Umbilical cord (tissue), 2 donors: ENCODE measurements around the gene PLEKHA7. TPM values are rescaled to one million over a fixed set of nuclear protein-coding genes. Genes with fewer than 3 reads are reported as not detected.
"Not testable (repeated sequence)": the region's sequence is repeated elsewhere in the genome, so short reads cannot be mapped to it uniquely, and the experiment has no call there.

Experiments used
- DNase-seq: peaks from one replicate; pipeline ENCODE4 v3.0.0-alpha.2; 2015; ENCODE audit warnings: low spot score
- total RNA-seq: library from RNA; depleted of rRNA; stranded (reverse); fragments of >200 nt; gene quantifications from one replicate; pipeline ENCODE4 v1.2.3, GENCODE V29; 2014; ENCODE audit warnings: low replicate concordance; ENCODE audit not compliant: insufficient read depth

PLEKHA7 gene
- total RNA-seq, 1 donor from 2014 or later: 8.2 TPM

DNA sequence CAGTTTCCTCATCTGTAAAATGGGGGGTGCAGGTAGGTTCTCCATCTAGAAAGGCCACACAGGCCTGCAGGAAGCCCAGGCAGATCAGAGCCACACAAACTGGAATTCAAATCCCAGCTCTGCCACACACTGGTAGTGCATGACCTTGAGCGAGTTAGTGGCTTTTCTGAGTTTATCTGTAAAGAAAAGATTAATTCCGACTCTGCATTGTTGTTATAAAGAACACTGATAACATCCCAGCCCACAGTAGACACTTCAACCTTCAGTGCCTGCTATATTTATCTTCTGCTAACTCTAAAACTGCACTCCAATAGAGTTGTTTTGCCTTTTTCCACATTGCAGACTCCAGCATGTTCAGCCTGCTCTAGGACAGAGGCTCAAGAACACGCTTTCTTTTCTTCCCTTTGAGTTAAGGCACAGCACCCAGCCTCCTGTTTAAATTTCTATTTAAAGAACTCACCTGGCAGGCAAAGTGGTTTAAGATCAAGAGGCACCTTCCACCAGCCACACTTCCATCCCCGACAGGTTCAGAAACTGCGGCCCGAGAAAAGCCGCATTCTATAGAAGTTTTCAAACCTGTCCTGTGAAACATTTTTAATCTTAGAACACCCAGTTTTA is 133.9 kb downstream of the PLEKHA7 start:
- DNase-seq: no peak

DNA sequence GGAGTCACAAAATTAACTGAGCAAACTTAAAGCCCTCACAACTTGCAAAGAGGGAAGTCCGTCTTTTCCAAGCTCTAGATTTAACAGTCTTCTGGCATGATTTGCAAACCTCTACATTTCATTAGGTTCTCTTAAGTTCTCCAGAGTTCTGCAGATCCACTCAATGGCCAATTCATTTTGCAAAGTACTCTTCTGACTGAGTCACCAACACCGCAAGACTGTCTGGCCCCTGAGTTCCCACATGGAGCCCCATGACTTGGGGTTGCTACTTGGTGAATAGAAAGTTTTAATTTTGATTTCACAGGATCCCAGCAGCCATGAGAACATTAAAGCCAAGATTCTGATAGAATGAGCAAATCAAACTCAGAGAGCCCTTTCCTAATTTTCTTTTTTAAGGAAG is 134.5 kb downstream of the PLEKHA7 start:
- DNase-seq: no peak

- DNase-seq: peak; percentile 89
These were observed 137.4 kb downstream of the PLEKHA7 start for GRCh38 chr11:16876837-16877236.

GRCh38 chr11:16876053-16876752 is 138.0 kb downstream of the PLEKHA7 start:
- peak; percentile 76 for DNase-seq

- no peak for DNase-seq
These were observed 139.8 kb downstream of the PLEKHA7 start for GRCh38 chr11:16874275-16874975.

DNA sequence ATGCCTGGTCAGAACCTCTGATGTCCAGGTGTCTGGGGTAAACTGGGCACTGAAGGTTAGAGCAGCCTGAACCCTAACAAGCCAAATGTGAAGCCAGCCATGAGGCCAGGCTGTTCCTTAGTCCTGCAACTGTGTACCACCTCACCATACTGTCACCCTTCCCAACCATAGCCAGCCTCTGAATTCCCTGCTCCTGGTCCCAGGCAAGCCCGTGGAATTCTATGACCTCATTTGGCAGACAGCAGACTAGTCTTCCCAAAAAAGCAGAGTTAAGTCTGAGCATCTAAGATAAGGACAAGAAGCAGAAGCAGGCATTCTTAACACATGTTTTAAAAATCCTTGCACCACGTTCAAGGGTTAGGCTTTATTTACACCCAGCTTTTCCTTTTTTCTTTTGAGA is 140.9 kb downstream of the PLEKHA7 start:
- peak; percentile 90 for DNase-seq

DNA sequence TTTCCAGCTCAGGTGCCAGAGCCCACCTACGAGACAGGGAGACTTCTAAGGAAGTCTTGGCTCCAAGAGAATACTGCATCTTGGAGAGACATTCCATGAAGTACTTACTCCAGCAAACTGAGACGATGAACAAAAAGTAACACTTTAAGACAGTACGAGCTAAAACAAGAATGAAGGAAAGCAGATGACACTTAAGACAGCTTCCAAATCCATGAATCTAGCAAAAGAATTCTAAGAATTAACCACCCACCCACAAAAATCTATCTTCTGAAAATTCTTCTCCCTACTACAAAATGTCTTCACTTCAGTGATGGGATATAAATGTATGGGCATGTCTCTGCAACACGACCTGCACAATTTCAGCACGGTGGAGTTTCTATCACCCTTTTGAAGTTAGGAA is 142.8 kb downstream of the PLEKHA7 start:
- DNase-seq: peak; percentile 90

- DNase-seq: no peak
These were observed 147.1 kb downstream of the PLEKHA7 start for GRCh38 chr11:16867097-16867496.

DNA sequence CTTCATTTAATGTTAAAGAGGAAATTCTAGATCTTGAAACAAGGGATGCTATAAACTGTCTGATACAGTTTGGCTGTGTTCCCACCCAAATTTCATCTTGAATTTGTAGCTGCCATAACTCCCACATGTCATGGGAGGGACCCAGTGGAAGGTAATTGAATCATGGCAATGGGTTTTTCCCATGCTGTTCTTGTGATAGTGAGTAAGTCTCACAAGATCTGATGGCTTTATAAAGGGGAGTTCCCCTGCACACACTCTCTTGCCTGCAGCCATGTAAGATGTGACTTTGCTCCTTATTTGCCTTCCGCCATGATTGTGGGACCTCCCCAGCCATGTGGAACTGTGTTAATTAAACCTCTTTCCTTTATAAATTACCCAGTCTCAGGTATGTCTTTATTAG is 149.8 kb downstream of the PLEKHA7 start:
- DNase-seq: not testable (repeated sequence)

- DNase-seq: peak; percentile 88
These were observed 150.8 kb downstream of the PLEKHA7 start for GRCh38 chr11:16863389-16863788.

DNA sequence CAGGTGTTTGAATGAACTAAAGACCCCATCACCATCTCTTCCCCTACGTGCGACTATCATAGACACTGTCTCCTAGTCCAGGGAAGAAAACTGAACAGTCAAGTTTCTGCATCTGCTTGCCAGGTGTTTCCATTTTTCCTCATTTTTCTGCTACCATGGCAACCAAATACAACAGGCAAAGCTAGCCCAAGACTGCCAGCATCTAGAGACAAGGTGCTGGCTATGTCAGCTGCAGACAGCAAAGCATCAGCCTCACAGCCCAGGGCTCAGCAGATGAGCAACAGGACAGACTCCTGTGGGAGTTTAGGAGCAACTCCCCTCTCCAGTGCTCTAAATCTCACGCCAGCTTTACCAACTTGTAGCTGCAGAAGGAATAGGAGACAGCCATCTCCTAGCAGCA is 151.5 kb downstream of the PLEKHA7 start:
- DNase-seq: peak; percentile 23

DNA sequence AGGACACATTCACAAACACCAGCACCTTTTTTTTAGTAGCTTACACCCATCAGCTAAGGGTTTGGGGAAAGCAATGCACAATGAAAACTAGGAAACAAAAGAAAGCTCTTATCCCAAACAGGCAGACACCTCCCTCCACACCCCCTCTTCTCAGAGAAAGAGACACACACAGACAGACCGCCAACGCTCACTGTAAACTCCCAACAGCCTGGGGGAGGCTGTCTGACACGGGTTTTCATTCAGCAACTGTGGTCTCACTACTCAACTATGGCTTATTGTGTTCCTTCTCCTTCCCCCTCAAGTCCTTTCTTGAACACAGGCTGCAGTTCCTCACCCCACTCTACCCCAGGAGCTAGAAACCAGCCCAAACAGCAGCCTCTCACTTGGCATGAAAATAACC is 152.4 kb downstream of the PLEKHA7 start:
- no peak for DNase-seq

DNA sequence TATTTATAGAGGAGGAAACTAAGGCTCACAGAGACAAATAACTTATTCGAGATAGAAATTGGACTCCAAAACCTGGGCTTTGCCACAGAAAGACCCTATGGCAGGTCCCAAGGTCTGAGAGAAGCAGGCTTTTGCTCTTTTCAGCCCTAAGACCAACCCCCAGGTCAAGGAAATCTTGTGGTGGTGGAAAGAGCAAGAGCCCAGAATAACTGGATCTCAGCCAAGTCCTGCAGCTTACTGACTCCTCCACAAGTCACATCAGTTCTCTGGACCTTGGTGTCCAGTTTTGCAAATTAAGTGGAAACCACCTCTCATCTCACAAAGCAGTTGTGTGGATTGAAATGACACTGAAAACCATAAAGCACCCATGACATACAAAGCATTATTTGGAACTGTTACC is 153.6 kb downstream of the PLEKHA7 start:
- DNase-seq: no peak

GRCh38 chr11:16859651-16860050 is 154.6 kb downstream of the PLEKHA7 start:
- DNase-seq: no peak

DNA sequence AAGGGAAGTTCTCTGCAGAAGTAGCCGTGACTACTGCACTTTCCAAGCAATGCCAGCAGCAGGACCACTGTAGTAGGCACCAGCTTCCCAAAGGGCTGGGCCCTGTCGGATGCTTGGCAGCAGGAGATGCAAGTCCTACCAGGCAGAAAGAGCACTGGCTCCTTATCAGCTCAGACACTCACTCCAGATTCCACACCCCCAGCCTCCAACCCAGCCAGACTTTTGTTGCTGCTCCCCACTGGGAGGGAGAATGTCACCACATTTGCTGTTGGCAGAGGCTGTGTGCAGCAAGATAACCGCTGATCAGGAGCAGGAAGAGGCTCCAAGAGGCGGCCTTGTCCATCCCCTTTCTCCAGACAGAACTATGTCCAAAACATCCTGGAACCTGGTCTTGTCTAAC is 157.0 kb downstream of the PLEKHA7 start:
- DNase-seq: no peak

- DNase-seq: no peak
These were observed 158.2 kb downstream of the PLEKHA7 start for GRCh38 chr11:16856022-16856471.

- DNase-seq: no peak
These were observed 159.2 kb downstream of the PLEKHA7 start for GRCh38 chr11:16854979-16855378.

- DNase-seq: no peak
These were observed 160.4 kb downstream of the PLEKHA7 start for GRCh38 chr11:16853859-16854258.

GRCh38 chr11:16853266-16853665 is 160.9 kb downstream of the PLEKHA7 start:
- DNase-seq: no peak

GRCh38 chr11:16846305-16846704 is 167.9 kb downstream of the PLEKHA7 start:
- no peak for DNase-seq

- no peak for DNase-seq
These were observed 169.9 kb downstream of the PLEKHA7 start for GRCh38 chr11:16844268-16844771.

DNA sequence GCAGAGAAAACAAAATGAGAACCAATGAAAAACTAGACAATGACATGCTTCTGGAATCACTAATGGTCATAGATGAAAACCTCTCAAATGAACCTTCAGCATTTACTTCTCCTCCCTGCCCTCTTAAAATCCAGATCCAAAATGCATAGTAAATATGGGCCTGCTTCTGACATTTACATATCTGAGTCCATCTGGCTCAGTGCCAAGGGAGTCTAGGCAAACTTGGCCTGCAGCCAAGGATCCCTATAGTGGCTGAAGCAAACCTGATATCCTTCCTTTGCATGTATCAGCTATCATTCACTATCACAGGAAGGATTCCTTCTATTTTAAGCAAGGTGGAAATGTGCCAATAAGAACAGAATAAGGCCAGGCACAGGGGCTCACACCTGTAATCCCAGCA is 170.9 kb downstream of the PLEKHA7 start:
- no peak for DNase-seq

DNA sequence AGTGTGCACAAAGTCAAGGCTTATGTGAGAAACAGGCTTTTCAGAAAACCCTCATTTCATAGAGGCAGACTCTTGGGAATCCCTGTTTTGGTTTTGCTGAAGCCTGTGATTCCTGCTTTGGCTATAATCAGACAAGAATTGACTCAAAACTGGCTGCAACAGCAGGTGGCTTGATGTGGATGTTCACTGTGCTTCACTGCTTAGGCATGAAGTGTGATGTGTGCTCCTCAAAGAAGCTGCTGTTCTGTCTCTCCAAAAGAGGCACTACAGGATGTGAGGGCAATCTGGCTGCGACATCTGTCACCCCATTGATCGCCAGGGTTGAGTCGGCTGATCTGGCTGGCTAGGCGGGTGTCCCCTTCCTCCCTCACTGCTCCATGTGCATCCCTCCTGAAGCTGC is 172.2 kb downstream of the PLEKHA7 start:
- no peak for DNase-seq
